Chondrocyte (in vitro differentiated cells): ENCODE data around the gene KRT31. TPM values are rescaled to one million over a fixed set of nuclear protein-coding genes. Genes with fewer than 3 reads are reported as not detected.
"Not testable (repeated sequence)": the region's sequence is repeated elsewhere in the genome, so short reads cannot be mapped to it uniquely, and the experiment has no call there.

Experiments used
- DNase-seq: peaks from one replicate; pipeline ENCODE4 v3.0.0; 2021; ENCODE audit warnings: mixed read lengths, low spot score
- H3K27ac Mint-ChIP-seq: one replicate; pipeline ENCODE4 v1.8.0; 2021; ENCODE audit warnings: mild to moderate bottlenecking, moderate library complexity, mixed read lengths; ENCODE audit not compliant: unreplicated experiment
- H3K27me3 Mint-ChIP-seq: 2 replicates; pipeline ENCODE4 v1.8.0; 2021; ENCODE audit warnings: low read depth, mixed read lengths
- H3K36me3 Mint-ChIP-seq: 2 replicates; pipeline ENCODE4 v1.8.0; 2021; ENCODE audit warnings: low read depth, mixed read lengths
- H3K4me1 Mint-ChIP-seq: 2 replicates; pipeline ENCODE4 v1.8.0; 2021; ENCODE audit warnings: low read depth, mild to moderate bottlenecking, mixed read lengths
- H3K4me3 Mint-ChIP-seq: one replicate; pipeline ENCODE4 v1.8.0; 2021; ENCODE audit warnings: mild to moderate bottlenecking, moderate library complexity, mixed read lengths; ENCODE audit not compliant: unreplicated experiment
- H3K9me3 Mint-ChIP-seq: 2 replicates; pipeline ENCODE4 v1.8.0; 2021; ENCODE audit warnings: low read depth, mixed read lengths
- total RNA-seq: library from RNA; stranded (reverse); gene quantifications from 3 replicates; pipeline ENCODE4 v1.2.1, GENCODE V29; 2021
- TF ChIP-seq, protein P1 (sequence below): fragments of 200-600 bp; sonication (generic); IDR thresholded peaks from 2 replicates; pipeline ENCODE4 v1.5.0; 2021; ENCODE audit warnings: antibody characterized with exemption, mild to moderate bottlenecking, moderate library complexity

KRT31 gene
- total RNA-seq, 1 donor from 2014 or later = not detected

DNA sequence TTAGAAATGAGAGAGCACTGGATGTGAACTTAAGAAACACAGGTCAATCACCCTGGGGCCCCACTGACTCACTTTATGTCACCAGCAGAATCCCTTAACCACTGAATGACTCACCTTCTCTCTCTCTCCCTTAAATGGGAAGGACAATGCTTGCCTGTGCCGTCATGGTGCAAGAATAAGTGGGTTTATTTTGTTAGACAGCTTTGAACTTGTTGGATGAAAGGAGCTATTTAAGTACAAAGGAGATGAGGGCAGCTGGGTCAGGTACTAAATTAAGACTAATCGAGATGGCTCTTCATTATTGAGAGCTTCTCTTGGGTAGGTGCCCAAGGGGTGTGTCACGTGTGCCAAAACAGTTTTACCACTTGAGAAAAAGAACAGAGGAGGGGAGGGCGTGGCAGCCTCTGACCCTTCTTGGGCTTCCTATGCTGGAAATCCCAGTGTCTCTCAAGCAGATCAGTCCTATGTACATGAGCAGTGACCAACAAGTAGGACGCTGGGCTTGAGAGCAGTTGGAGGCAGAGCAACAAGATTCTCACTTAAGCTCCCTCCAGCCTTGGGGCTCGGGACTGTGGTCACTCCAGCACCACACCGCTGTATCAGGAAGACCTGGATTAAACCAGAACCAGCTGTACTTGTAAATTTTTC, 6.7 kb upstream of the KRT31 start:
- Mint-ChIP-seq H3K4me3 (no peak overlapping the region), H3K4me1 (peaks cover 14% of the 10 kb centered on the region), H3K36me3 (peaks cover 1% of the 10 kb centered on the region), H3K27me3 (peaks cover 2% of the 10 kb centered on the region), H3K9me3 (no peaks in the 10 kb centered on the region), H3K27ac (peak overlapping the region; percentile 47)
- no peak for DNase-seq
- TF ChIP-seq, protein P1, sequence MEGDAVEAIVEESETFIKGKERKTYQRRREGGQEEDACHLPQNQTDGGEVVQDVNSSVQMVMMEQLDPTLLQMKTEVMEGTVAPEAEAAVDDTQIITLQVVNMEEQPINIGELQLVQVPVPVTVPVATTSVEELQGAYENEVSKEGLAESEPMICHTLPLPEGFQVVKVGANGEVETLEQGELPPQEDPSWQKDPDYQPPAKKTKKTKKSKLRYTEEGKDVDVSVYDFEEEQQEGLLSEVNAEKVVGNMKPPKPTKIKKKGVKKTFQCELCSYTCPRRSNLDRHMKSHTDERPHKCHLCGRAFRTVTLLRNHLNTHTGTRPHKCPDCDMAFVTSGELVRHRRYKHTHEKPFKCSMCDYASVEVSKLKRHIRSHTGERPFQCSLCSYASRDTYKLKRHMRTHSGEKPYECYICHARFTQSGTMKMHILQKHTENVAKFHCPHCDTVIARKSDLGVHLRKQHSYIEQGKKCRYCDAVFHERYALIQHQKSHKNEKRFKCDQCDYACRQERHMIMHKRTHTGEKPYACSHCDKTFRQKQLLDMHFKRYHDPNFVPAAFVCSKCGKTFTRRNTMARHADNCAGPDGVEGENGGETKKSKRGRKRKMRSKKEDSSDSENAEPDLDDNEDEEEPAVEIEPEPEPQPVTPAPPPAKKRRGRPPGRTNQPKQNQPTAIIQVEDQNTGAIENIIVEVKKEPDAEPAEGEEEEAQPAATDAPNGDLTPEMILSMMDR = no peak

DNA sequence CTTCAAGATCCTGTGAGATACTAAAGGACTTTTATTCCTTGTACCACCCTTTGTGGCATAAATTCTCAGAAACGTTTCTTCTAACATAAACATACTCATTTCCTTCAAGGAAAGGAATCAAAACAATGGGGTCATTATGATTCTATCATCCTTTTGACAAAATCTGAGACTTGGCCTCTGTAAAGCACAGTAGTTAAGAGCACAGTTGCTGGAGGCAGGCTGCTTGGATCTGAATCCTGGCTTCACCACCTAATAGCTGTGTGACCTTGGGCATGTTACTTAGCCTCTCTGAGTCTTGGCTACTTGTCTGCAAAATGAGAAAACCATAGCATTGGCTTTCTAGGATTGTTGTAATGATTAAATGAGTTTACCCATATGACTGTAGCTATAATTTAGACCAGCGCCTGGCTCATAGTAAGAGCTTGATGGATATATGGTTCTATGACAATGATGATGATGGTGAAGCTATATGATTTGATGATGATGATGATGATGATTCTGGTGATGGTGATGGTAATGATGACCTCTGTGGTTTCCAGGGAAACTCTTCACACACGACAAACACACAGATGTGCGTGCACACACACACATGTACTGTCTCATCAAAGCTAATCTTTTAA, 6.1 kb upstream of the KRT31 start:
- peaks cover 2% of the 10 kb centered on the region for H3K27me3 Mint-ChIP-seq
- TF ChIP-seq, protein P1 = no peak
- H3K27ac Mint-ChIP-seq = no peak overlapping the region
- H3K36me3 Mint-ChIP-seq = peaks cover 1% of the 10 kb centered on the region
- no peak for DNase-seq
- no peak overlapping the region for H3K4me3 Mint-ChIP-seq
- H3K4me1 Mint-ChIP-seq = peaks cover 14% of the 10 kb centered on the region
- H3K9me3 Mint-ChIP-seq = no peaks in the 10 kb centered on the region

DNA sequence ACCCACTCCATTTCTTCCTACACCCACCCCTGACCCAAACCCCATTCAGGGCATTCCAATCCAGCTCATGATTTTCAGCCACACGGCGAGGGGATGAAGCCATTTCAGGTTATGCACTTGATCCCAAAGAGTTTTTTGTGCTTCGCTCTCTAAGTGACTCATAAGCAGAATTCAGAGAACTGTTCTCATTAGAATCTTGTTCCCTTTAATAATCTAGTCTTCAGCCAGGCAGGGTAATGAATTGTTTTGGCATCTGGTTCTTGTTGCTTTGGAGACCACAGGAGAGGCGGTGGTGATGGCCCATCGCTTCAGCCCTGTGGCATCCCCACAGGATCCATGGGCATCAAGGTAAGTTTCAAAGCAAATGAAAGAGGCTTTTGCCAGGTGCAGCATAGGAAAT, 4.8 kb upstream of the KRT31 start:
- Mint-ChIP-seq H3K27me3 (peaks cover 2% of the 10 kb centered on the region), H3K27ac (no peak overlapping the region), H3K4me1 (peaks cover 14% of the 10 kb centered on the region), H3K9me3 (no peaks in the 10 kb centered on the region), H3K4me3 (no peak overlapping the region), H3K36me3 (peaks cover 1% of the 10 kb centered on the region)
- TF ChIP-seq, protein P1 = no peak
- no peak for DNase-seq

DNA sequence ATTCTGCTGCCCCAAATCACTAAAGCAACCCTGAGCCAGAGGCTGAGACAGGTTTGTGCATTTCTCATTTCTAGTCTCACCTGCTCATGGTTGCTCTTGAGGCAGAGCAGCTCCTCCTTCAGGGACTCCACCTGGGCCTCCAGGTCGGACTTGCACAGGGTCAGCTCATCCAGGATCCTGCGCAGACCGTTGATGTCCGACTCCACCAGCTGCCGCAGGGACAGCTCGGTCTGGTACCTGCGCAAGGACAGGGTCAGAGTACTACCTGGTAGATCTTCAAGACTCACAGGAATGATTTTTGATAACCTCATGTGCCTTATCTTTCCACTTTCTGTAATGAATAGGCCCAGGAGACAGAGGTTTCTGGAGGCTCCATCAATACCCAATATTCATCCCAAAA, 1.1 kb downstream of the KRT31 start:
- Mint-ChIP-seq H3K36me3 (peaks cover 1% of the 10 kb centered on the region), H3K27me3 (peaks cover 4% of the 10 kb centered on the region), H3K9me3 (no peaks in the 10 kb centered on the region), H3K27ac (no peak overlapping the region), H3K4me1 (no peaks in the 10 kb centered on the region), H3K4me3 (no peak overlapping the region)
- no peak for DNase-seq
- TF ChIP-seq, protein P1 = no peak

DNA sequence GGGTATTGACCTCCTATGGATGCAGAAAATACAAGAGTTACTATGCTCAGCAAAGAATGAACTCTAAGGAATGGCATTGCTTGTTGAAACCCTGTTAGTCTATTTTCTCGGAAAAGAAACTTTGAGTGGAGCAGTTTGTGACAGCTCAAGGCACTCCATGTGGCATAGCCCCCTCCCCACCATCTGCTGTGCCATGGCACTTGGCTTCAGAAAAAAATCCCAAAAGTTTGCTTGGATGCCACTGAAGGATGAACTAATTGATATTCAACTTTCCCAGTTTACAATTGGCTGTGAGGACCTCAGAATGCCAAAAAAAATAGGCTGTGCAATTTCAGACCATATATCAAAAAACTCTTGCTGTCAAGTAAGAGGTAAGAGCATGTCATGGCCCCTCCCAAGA, 1.8 kb downstream of the KRT31 start:
- TF ChIP-seq, protein P1 = no peak
- H3K4me1 Mint-ChIP-seq = no peaks in the 10 kb centered on the region
- H3K27ac Mint-ChIP-seq = no peak overlapping the region
- peaks cover 1% of the 10 kb centered on the region for H3K36me3 Mint-ChIP-seq
- H3K27me3 Mint-ChIP-seq = peaks cover 4% of the 10 kb centered on the region
- H3K4me3 Mint-ChIP-seq = no peak overlapping the region
- DNase-seq = no peak
- H3K9me3 Mint-ChIP-seq = no peaks in the 10 kb centered on the region

DNA sequence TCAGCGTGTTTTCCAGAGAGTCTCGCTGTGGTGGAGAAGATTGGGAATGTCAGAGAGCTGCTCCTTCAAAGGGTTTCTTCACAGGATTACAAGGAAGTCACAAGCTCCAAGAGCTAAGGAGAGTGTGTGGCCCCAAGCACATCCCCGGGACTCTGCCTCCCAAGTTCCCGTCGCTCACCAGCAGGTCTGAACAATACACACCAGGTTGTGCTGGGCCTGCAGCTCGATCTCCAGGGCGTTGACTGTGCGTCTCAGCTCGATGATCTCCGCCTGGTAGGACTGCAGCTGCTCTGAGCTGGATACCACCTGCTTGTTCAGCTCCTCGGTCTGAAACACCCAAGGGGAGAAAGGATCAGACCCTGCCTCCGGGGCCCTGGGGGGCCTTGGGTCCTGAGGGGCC, 2.4 kb downstream of the KRT31 start:
- not testable (repeated sequence) for H3K4me3 Mint-ChIP-seq, H3K36me3 Mint-ChIP-seq, H3K27ac Mint-ChIP-seq, H3K4me1 Mint-ChIP-seq, H3K9me3 Mint-ChIP-seq, DNase-seq, H3K27me3 Mint-ChIP-seq
